ENCODE results near the gene CSF2RB.

DNA sequence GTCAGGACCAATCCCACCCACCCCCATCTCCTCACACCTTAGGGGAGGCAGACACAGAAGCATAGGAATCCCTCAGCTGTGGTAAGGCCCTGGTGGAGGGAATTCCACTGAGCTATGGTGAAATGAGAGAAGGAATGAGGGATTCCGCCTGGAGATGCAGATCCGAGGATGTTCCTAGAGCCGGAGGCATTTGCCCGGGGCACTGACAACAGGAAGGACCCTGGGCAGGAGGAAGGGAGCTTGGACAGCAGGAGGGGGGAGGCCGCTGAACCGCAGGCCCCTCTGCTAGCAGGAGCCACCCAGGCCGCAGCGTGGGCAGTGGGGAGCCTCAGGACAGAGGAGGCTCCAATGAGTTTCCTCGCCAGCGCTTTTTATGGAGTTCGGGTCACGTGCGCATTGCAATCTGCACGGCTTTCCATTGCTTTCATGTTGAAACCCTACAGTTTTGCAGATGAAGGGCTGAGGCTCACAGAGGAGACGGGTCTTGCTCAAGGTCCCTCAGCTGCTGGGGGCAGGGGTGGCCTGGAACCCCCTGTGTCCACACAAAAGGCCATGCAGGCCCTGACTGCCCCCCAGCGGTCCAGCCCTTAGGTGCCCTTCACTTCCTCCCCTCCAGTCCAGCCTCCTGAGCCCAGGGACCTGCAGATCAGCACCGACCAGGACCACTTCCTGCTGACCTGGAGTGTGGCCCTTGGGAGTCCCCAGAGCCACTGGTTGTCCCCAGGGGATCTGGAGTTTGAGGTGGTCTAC is 15.5 kb downstream of the CSF2RB start:
- TF ChIP-seq, protein P1, sequence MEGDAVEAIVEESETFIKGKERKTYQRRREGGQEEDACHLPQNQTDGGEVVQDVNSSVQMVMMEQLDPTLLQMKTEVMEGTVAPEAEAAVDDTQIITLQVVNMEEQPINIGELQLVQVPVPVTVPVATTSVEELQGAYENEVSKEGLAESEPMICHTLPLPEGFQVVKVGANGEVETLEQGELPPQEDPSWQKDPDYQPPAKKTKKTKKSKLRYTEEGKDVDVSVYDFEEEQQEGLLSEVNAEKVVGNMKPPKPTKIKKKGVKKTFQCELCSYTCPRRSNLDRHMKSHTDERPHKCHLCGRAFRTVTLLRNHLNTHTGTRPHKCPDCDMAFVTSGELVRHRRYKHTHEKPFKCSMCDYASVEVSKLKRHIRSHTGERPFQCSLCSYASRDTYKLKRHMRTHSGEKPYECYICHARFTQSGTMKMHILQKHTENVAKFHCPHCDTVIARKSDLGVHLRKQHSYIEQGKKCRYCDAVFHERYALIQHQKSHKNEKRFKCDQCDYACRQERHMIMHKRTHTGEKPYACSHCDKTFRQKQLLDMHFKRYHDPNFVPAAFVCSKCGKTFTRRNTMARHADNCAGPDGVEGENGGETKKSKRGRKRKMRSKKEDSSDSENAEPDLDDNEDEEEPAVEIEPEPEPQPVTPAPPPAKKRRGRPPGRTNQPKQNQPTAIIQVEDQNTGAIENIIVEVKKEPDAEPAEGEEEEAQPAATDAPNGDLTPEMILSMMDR (conservative IDR thresholded peaks at IDR 0.05) = no peak
- no peak for TF ChIP-seq ZFX (IDR thresholded peaks at IDR 0.05)
